Gastroesophageal sphincter (tissue), 4 donors: Measurements from ENCODE around the gene C12orf60. TPM values are rescaled to one million over a fixed set of nuclear protein-coding genes. Genes with fewer than 3 reads are reported as not detected.

ENCODE experiments used
- ATAC-seq: fragments of 150-250 bp; one replicate; pipeline ENCODE4 v1.9.1; 2016; ENCODE audit warnings: mild to moderate bottlenecking, moderate library complexity
- H3K27ac ChIP-seq, 4 donors: fragments of 200-600 bp; sonication (generic) in 3 of 4; 1 replicate in 3 of 4; 2 replicates in 1 of 4; pipeline ENCODE4 v1.5.1; 2016 to 2019
- H3K27me3 ChIP-seq: fragments of 200-600 bp; sonication (generic); one replicate; pipeline ENCODE4 v1.5.1; 2019
- H3K36me3 ChIP-seq, 2 donors: fragments of 200-600 bp; sonication (generic); one replicate each; pipeline ENCODE4 v1.5.1; 2019; ENCODE audit warnings: control low read depth in 1 of 2
- H3K4me1 ChIP-seq, 3 donors: fragments of 200-600 bp; sonication (generic); 1 replicate in 2 of 3; 2 replicates in 1 of 3; pipeline ENCODE4 v1.5.1; 2016 to 2019; ENCODE audit warnings: control low read depth in 2 of 3
- H3K4me3 ChIP-seq, 2 donors: fragments of 200-600 bp; sonication (generic); one replicate each; pipeline ENCODE4 v1.5.1; 2019; ENCODE audit warnings: mild to moderate bottlenecking in 1 of 2, moderate library complexity in 1 of 2
- H3K9me3 ChIP-seq, 3 donors: fragments of 200-600 bp; sonication (generic); one replicate each; pipeline ENCODE4 v1.5.1; 2017 to 2019; ENCODE audit warnings: control low read depth in 2 of 3
- EP300 ChIP-seq: sonication (generic); formaldehyde crosslinking; IDR thresholded peaks from one replicate; pipeline ENCODE4 v1.6.1; 2017; ENCODE audit warnings: antibody characterized with exemption, mild to moderate bottlenecking
- POLR2A ChIP-seq, 2 donors: fragments of 450-650 bp; IDR thresholded peaks; one replicate each; pipeline ENCODE4 v1.6.1; 2017; ENCODE audit warnings: antibody characterized with exemption in 2 of 2, mild to moderate bottlenecking in 2 of 2, moderate library complexity in 1 of 2
- POLR2AphosphoS5 ChIP-seq: sonication (generic); formaldehyde crosslinking; IDR thresholded peaks from one replicate; pipeline ENCODE4 v1.6.1; 2017; ENCODE audit warnings: antibody characterized with exemption
- WGBS, 2 donors: methylation state at CpG; one replicate each; pipeline ENCODE4 v1.1.5; 2018; ENCODE audit warnings: low coverage in 1 of 2; 5-methylcytosine and 5-hydroxymethylcytosine counted together
- total RNA-seq, 4 donors: library from RNA; depleted of rRNA; stranded (reverse); fragments of >200 nt; gene quantifications; one replicate each; pipeline ENCODE4 v1.1.0, GENCODE V29; 2016
- TF ChIP-seq, protein P1 (sequence below), 4 experiments: fragments of 200-600 bp in 2 of 4; fragments of 450-650 bp in 2 of 4; sonication (generic) in 1 of 4; IDR thresholded peaks; one replicate each; pipeline ENCODE4 v1.5.1; 2017 to 2019; ENCODE audit warnings: antibody characterized with exemption in 4 of 4, mild to moderate bottlenecking in 2 of 4, moderate library complexity in 2 of 4

Gene C12orf60
- total RNA-seq, 4 donors from 2014 or later, result 0.40 to 1.5 (median 1.0) TPM

GRCh38 chr12:14871247-14871646 lies 67.8 kb downstream of the C12orf60 start:
- Histone ChIP-seq H3K4me3 (no peak overlapping the region), H3K4me1 (peaks cover 0 to 9% (median 0%) of the 10 kb centered on the region in 3 donors), H3K27me3 (no peaks in the 10 kb centered on the region), H3K27ac (no peak overlapping the region), H3K9me3 (peaks cover 0 to 6% (median 0%) of the 10 kb centered on the region in 3 donors), H3K36me3 (no peaks in the 10 kb centered on the region)
- 56 to 85% methylated on average over 1 of the region's 1 CpG for WGBS, 2 donors
- ATAC-seq, result no peak
- no peak for TF ChIP-seq EP300
- TF ChIP-seq POLR2AphosphoS5, result no peak
- TF ChIP-seq, protein P1, sequence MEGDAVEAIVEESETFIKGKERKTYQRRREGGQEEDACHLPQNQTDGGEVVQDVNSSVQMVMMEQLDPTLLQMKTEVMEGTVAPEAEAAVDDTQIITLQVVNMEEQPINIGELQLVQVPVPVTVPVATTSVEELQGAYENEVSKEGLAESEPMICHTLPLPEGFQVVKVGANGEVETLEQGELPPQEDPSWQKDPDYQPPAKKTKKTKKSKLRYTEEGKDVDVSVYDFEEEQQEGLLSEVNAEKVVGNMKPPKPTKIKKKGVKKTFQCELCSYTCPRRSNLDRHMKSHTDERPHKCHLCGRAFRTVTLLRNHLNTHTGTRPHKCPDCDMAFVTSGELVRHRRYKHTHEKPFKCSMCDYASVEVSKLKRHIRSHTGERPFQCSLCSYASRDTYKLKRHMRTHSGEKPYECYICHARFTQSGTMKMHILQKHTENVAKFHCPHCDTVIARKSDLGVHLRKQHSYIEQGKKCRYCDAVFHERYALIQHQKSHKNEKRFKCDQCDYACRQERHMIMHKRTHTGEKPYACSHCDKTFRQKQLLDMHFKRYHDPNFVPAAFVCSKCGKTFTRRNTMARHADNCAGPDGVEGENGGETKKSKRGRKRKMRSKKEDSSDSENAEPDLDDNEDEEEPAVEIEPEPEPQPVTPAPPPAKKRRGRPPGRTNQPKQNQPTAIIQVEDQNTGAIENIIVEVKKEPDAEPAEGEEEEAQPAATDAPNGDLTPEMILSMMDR (IDR thresholded peaks at IDR 0.05), result no peak
- no peak for TF ChIP-seq POLR2A (IDR thresholded peaks at IDR 0.05)

- Histone ChIP-seq H3K9me3 (peaks cover 0 to 2% (median 0%) of the 10 kb centered on the region in 3 donors), H3K27me3 (no peaks in the 10 kb centered on the region), H3K4me1 (peaks cover 0 to 9% (median 0%) of the 10 kb centered on the region in 3 donors), H3K36me3 (no peaks in the 10 kb centered on the region), H3K27ac (no peak overlapping the region), H3K4me3 (no peak overlapping the region)
- TF ChIP-seq POLR2AphosphoS5 (no peak), POLR2A (IDR thresholded peaks at IDR 0.05) (no peak), EP300 (no peak)
- TF ChIP-seq, protein P1 (IDR thresholded peaks at IDR 0.05), result no peak
- WGBS, 2 donors, result 57 to 63% methylated on average over 1 of the region's 1 CpG
- ATAC-seq, result no peak
These were observed 68.4 kb downstream of the C12orf60 start for GRCh38 chr12:14871886-14872285.

DNA sequence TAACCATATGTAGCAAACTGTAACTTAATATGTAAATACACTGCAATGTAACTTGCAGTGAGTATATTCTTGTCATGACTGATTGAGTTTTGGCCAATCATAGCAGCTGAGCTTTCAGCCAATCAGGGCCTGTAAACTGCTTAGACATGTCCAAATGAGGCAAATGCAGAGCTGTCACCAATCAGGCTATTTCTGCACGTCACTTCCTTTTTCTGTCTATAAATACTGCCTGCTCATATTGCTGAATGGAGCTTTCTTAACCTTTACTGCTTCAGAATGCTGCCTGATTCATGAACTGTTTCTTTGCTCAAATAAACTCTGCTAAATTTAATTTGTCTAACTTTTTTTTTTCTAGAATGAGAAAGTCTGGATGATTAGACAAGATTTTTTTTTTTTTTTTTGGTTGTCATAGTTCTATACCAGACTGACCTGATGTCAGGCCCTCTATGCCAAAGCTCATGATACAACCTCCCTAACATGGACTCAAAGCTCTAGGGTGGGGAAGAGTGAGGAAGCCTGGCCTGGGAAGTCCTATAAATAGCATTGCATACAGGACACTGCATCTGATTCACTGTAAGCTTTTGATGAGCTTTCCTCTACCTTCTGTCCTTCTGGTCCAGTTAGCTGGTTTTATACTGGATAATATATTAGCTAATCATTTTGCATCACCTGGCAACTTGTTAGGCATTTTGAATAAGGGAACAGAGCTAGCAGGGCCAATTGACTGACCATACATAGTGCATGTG lies 70.1 kb downstream of the C12orf60 start:
- Histone ChIP-seq H3K4me1 (peaks cover 0 to 9% (median 0%) of the 10 kb centered on the region in 3 donors), H3K4me3 (no peak overlapping the region)
- ATAC-seq, result no peak

More for the DNA sequence above, 70.1 kb downstream of the C12orf60 start:
- Histone ChIP-seq H3K27me3 (no peaks in the 10 kb centered on the region), H3K9me3 (no peaks in the 10 kb centered on the region), H3K36me3 (no peaks in the 10 kb centered on the region), H3K27ac (no peak overlapping the region)
- WGBS, 2 donors, result 8 to 20% methylated on average over 1 of the region's 1 CpG
- TF ChIP-seq, protein P1 (IDR thresholded peaks at IDR 0.05), result no peak
- TF ChIP-seq EP300, result no peak
- no peak for TF ChIP-seq POLR2AphosphoS5
- no peak for TF ChIP-seq POLR2A (IDR thresholded peaks at IDR 0.05)

Other genes starting within 250 kb of the C12orf60 start
- gene PLBD1, start 235.8 kb upstream of the C12orf60 start, total RNA-seq, result 10 to 100 TPM in 1 of 4 donors, 1 to 10 TPM in 3; 2.5 to 15.2 (median 8.3) TPM
- not detected for gene GUCY2C, start 107.1 kb upstream of the C12orf60 start, total RNA-seq
- gene WBP11, start 192 bp upstream of the C12orf60 start, total RNA-seq, result 10 to 100 TPM; 13.5 to 24.3 (median 21.1) TPM
- gene SMCO3, start 10.5 kb downstream of the C12orf60 start, total RNA-seq, result under 1 TPM in 3 of 4 donors, not detected in 1; 0.13 to 0.57 (median 0.31) TPM
- gene ART4, start 39.9 kb downstream of the C12orf60 start, total RNA-seq, result 1 to 10 TPM in 1 of 4 donors, under 1 TPM in 3; 0.13 to 1.7 (median 0.62) TPM
- 100 to 1,000 TPM; 506 to 706 (median 636) TPM for gene MGP, start 82.2 kb downstream of the C12orf60 start, total RNA-seq
- 1 to 10 TPM in 1 of 4 donors, under 1 TPM in 2, not detected in 1; 0.54 to 3.4 (median 0.96) TPM for gene ERP27, start 134.9 kb downstream of the C12orf60 start, total RNA-seq
- gene ARHGDIB, start 157.9 kb downstream of the C12orf60 start, total RNA-seq, result 100 to 1,000 TPM in 1 of 4 donors, 10 to 100 TPM in 3; 22.4 to 108 (median 74.2) TPM
- not detected for gene PDE6H, start 169.4 kb downstream of the C12orf60 start, total RNA-seq